BE2C (cell line): Measurements from ENCODE around the gene DIP2C.
"Not testable (repeated sequence)": the region's sequence is repeated elsewhere in the genome, so short reads cannot be mapped to it uniquely, and the experiment has no call there.

Experiments used
- DNase-seq: peaks from one replicate; pipeline ENCODE4 v3.0.0-alpha.2; 2020
- H3K27me3 ChIP-seq: fragments of 250-450 bp; sonication (Bioruptor Pico); 2 replicates; pipeline ENCODE4 v1.5.1; 2020; ENCODE audit warnings: mild to moderate bottlenecking
- H3K36me3 ChIP-seq: fragments of 250-450 bp; sonication (Bioruptor Pico); 2 replicates; pipeline ENCODE4 v1.5.1; 2020; ENCODE audit warnings: mild to moderate bottlenecking
- H3K4me1 ChIP-seq: fragments of 250-450 bp; sonication (Bioruptor Pico); 2 replicates; pipeline ENCODE4 v1.5.1; 2020
- H3K4me3 ChIP-seq: 2 replicates; pipeline ENCODE4 v1.5.1; 2011; ENCODE audit warnings: low read depth, low read length
- H3K9me3 ChIP-seq: fragments of 250-450 bp; sonication (Bioruptor Pico); 2 replicates; pipeline ENCODE4 v1.5.1; 2020
- TF ChIP-seq, protein P1 (sequence below): IDR thresholded peaks from 2 replicates; pipeline ENCODE4 v1.5.1; 2012; ENCODE audit warnings: mild to moderate bottlenecking, low read depth, low read length

The DIP2C gene

DNA sequence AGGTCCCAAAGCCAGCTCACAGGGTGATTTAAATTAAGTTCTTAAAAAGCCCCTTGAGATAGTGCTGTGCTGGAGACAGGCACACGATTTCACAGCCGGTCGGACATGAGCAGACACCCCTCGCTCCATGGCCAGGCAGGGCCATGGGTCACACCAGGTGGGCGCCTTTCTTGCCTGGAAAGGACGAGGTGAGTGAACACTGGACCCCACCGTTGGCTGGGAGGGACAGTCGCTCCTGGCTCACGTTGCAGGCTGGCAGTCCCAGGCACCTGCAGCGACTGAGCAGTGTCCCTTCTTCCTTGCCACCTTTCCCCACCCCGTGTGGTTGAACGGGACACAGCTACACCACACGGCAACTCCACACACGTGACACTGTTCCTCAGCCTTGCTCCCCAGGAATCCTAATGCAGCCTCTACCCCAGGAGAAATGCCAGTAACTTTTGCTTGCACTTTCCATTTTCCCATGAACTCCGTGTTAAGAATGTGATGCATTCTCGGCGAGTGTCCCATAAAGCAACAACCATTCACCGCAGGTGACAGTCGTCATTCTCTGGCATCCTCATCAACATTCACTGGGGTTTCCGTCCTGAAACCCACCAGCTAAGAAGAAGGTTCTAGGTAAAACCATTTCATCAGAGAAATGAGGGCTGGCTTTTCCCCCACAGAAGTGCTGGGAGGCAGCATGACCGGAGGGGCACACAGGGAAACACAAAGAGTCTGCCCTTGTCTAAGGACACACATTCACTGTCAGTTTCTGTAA is 336.8 kb downstream of the DIP2C start:
- no peaks in the 10 kb centered on the region for H3K4me1 ChIP-seq
- H3K36me3 ChIP-seq, result no peaks in the 10 kb centered on the region
- H3K9me3 ChIP-seq, result no peaks in the 10 kb centered on the region
- no peak overlapping the region for H3K4me3 ChIP-seq
- no peaks in the 10 kb centered on the region for H3K27me3 ChIP-seq
- TF ChIP-seq, protein P1, sequence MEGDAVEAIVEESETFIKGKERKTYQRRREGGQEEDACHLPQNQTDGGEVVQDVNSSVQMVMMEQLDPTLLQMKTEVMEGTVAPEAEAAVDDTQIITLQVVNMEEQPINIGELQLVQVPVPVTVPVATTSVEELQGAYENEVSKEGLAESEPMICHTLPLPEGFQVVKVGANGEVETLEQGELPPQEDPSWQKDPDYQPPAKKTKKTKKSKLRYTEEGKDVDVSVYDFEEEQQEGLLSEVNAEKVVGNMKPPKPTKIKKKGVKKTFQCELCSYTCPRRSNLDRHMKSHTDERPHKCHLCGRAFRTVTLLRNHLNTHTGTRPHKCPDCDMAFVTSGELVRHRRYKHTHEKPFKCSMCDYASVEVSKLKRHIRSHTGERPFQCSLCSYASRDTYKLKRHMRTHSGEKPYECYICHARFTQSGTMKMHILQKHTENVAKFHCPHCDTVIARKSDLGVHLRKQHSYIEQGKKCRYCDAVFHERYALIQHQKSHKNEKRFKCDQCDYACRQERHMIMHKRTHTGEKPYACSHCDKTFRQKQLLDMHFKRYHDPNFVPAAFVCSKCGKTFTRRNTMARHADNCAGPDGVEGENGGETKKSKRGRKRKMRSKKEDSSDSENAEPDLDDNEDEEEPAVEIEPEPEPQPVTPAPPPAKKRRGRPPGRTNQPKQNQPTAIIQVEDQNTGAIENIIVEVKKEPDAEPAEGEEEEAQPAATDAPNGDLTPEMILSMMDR, result no peak
- no peak for DNase-seq

DNA sequence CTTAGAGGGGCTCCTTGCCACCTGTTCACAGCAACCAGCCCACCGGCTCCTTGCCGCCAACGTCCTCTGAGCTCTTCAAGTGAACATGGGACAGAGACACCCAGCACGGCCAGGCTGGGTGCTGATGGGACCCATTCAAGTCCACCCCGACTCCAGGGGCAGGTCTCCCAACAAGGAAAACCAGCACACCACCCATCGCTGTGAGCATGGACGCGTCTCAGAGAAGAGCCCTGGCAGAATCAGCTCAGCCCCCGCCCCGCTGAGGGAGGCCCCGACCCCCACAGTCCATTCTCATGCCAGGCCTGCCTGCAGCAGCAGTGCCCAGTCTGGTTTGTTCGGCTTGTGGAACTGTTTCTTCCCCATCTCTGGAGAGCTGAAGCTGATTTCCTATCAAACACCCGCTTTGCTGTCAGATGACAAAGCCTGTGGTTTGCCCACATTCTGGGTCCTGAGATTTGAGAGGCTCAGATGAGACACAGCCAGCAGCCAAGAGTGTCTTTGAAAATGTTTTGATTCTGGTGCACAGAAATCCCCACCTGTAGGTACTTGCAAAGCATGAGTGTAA is 337.6 kb downstream of the DIP2C start:
- Histone ChIP-seq H3K9me3 (no peaks in the 10 kb centered on the region), H3K27me3 (no peaks in the 10 kb centered on the region), H3K4me3 (no peak overlapping the region), H3K4me1 (no peaks in the 10 kb centered on the region), H3K36me3 (no peaks in the 10 kb centered on the region)
- TF ChIP-seq, protein P1, result no peak
- no peak for DNase-seq

DNA sequence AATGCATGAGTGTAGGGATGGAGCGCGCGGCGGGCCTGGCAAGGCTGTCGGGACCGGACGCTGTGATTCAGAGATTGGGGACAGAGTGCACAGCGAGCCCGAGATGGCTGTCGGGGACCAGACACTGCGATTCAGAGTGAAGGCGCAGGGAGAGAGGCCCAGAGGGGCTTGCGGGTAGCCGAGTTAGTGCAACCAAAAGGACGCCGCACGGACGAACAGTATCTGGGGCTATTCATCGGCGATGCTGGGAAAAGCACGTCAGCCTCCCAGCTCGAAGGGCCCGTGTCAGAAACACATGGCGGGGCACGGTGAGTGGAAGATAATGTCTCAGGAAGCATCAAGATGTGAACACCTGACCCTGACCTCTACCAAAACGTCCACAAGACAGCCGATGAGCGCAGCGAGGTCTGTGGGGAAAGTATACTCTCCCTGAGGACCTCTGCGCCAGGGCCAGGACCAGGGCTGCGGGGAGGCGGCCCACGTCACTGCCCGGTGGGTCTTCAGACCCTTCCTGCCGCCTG is 338.4 kb downstream of the DIP2C start:
- no peak for DNase-seq
- Histone ChIP-seq H3K36me3 (no peaks in the 10 kb centered on the region), H3K4me1 (no peaks in the 10 kb centered on the region), H3K9me3 (no peaks in the 10 kb centered on the region), H3K4me3 (no peak overlapping the region), H3K27me3 (no peaks in the 10 kb centered on the region)
- TF ChIP-seq, protein P1, result no peak

DNA sequence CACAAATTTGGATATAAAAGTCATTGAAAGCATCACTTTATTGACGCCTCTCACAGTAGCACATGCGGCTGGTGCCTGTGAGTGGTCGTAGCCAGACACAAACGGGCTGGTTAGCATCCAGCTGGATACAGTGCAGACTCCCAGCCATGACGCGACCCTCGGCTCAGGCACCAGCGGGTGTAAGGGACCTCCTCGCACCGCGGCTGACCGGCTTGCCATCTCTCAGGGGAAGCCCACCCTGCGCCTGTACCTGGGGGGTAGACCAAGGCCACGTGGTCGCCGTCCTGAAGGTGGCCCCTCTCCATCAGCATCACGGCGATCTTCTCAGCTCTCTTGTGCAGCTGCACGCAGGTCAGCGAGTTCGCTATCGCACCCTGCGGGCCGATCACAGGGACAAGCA is 340.4 kb downstream of the DIP2C start:
- H3K4me1 ChIP-seq, result no peaks in the 10 kb centered on the region

DNA sequence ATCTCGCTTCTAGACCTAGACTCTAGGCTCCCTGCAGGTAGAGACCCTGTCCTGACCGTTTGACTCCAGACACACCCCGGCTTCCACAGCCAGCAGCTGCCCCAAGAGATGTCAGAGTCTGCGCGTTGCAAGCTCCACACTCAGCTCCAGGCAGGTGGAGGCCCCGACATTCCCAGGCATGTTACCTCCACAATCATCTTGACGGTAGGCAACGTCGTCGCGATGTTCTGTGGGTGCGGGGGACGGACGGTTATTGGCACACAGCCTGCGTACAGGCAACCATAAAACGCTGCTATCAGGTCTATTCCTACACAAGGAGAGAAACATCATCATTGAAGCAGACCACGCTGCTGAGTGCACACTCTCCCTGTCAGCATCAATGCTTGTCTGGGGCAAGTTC is 341.0 kb downstream of the DIP2C start:
- no peak for DNase-seq
- Histone ChIP-seq H3K4me1 (no peaks in the 10 kb centered on the region), H3K9me3 (no peaks in the 10 kb centered on the region), H3K27me3 (no peaks in the 10 kb centered on the region), H3K36me3 (no peaks in the 10 kb centered on the region), H3K4me3 (no peak overlapping the region)
- TF ChIP-seq, protein P1, result no peak

More for the DNA sequence above, 340.4 kb downstream of the DIP2C start:
- no peak for DNase-seq
- no peaks in the 10 kb centered on the region for H3K9me3 ChIP-seq
- no peaks in the 10 kb centered on the region for H3K27me3 ChIP-seq
- H3K4me3 ChIP-seq, result no peak overlapping the region
- TF ChIP-seq, protein P1, result no peak
- H3K36me3 ChIP-seq, result no peaks in the 10 kb centered on the region

DNA sequence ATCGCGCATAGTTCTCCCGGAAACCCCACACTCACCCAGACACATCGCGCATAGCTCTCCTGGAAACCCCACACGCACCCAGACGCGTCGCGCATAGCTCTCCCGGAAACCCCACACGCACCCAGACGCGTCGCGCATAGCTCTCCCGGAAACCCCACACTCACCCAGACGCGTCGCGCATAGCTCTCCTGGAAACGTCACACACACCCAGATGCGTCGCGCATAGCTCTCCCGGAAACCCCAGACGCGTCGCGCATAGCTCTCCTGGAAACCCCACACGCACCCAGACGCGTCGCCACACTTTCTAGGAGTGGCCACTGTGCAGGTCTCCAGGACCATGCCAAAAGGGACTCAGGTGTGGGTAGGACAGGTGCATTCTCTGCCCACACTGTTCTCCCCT is 341.7 kb downstream of the DIP2C start:
- H3K9me3 ChIP-seq, H3K4me3 ChIP-seq, DNase-seq, H3K4me1 ChIP-seq, H3K36me3 ChIP-seq, H3K27me3 ChIP-seq: not testable (repeated sequence)

DNA sequence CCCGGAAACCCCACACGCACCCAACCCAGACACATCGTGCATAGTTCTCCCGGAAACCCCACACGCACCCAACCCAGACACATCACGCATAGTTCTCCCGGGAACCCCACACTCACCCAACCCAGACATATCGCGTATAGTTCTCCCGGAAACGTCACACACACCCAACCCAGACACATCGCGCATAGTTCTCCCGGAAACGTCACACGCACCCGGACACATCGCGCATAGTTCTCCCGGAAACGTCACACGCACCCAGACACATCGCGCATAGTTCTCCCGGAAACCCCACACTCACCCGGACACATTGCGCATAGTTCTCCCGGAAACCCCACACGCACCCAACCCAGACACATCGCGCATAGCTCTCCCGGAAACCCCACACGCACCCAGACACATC is 342.3 kb downstream of the DIP2C start:
- DNase-seq, H3K36me3 ChIP-seq, H3K9me3 ChIP-seq, H3K4me3 ChIP-seq, H3K4me1 ChIP-seq, H3K27me3 ChIP-seq: not testable (repeated sequence)
